Activated B cell treated with CpG ODN at 0.5 μM for 24 hours (primary cell): ENCODE results near the gene MACROD1. TPM values are rescaled to one million over a fixed set of nuclear protein-coding genes. Genes with fewer than 3 reads are reported as not detected.
"Not testable (repeated sequence)": the region's sequence is repeated elsewhere in the genome, so short reads cannot be mapped to it uniquely, and the experiment has no call there.

Experiments used
- ATAC-seq: fragments of 200-7000 bp; cut with Tn5 transposase; one replicate; pipeline ENCODE4 v1.10.0; 2021; ENCODE audit warnings: low read depth, mild to moderate bottlenecking, moderate library complexity
- CTCF ChIA-PET: fragments of 350-600 bp; sonication (Branson Sonifier 250); formaldehyde crosslinking; loops from one replicate; lab custom pipeline; 2021; ENCODE audit warnings: antibody characterized with exemption; lab: Charles Lee
- POLR2A ChIA-PET: fragments of 350-600 bp; sonication (Branson Sonifier 250); formaldehyde crosslinking; loops from one replicate; lab custom pipeline; 2021; ENCODE audit warnings: antibody characterized with exemption; lab: Charles Lee
- DNase-seq: peaks from one replicate; pipeline ENCODE4 v3.0.0; 2022
- H3K27ac Mint-ChIP-seq: one replicate; pipeline ENCODE4 v1.8.0; 2020; ENCODE audit warnings: mixed read lengths
- H3K27me3 Mint-ChIP-seq: one replicate; pipeline ENCODE4 v1.8.0; 2021; ENCODE audit warnings: mixed read lengths
- H3K36me3 Mint-ChIP-seq: one replicate; pipeline ENCODE4 v1.8.0; 2021; ENCODE audit warnings: low read depth, mixed read lengths
- H3K4me1 Mint-ChIP-seq: one replicate; pipeline ENCODE4 v1.8.0; 2021; ENCODE audit warnings: mixed read lengths
- H3K4me3 Mint-ChIP-seq: one replicate; pipeline ENCODE4 v1.8.0; 2020; ENCODE audit warnings: mild to moderate bottlenecking, mixed read lengths
- H3K9me3 Mint-ChIP-seq: one replicate; pipeline ENCODE4 v1.8.0; 2020; ENCODE audit warnings: mixed read lengths
- intact Hi-C: fragments of 100-400 bp; cut with micrococcal nuclease; formaldehyde crosslinking; loops from one replicate; pipeline ENCODE4 v1.15.1; 2024
- total RNA-seq: library from RNA; stranded (reverse); gene quantifications from 2 replicates; pipeline ENCODE4 v1.2.3, GENCODE V29; 2022
- TF ChIP-seq, protein P1 (sequence below): fragments of 200-600 bp; IDR thresholded peaks from one replicate; pipeline ENCODE4 v1.8.0; 2022; ENCODE audit warnings: antibody characterized with exemption, mild to moderate bottlenecking

Gene MACROD1
- total RNA-seq, 1 donor from 2014 or later = 4.5 TPM

DNA sequence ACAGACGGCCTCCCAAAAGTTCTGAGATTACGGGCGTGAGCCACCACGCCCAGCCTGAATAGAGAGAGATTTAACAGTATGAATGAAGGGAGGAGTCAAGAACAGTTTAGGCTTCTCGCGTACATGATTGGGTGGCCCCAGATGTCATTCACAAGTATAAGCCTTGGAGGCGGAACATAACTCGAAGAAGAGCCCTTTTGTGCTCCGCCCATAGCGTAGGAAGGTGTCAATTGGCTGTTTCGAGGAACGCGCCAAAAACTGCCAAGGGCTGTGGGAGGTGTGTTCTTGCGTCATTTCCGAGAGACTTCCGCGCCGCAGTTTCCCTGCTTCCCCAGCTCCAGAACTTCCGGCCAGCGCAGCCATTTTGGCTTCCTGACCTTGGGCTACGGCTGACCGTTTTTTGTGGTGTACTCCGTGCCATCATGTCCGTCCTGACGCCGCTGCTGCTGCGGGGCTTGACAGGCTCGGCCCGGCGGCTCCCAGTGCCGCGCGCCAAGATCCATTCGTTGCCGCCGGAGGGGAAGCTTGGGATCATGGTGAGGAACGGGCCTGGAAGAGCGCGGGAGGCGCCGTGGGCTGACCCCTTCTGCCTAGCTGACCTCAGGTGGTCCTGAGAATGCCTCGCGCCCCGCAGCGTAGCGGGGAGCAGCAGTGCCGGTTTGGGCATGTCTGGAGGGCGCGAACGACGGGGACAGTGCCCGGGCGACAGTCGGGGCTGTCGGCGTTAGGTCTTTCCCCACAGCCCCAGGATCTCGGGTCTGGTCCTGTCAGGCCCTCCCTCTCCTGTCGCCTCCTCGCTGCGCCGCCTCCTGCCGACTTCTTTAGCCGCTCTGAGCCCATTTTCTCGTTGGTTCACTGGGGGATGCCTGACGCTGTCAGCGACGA is 191.4 kb downstream of the MACROD1 start, which contains the start of gene COX8A:
Gene COX8A (plus strand): TSS at position 362 of the 885 bp plus-strand sequence. CDS start 61 bp downstream, at position 423.
- CTCF ChIA-PET = interaction anchor here (1.2 kb wide), 1 partner anchor 138 kb away, joined by 3 read pairs; no protein-coding TSS in a partner anchor

DNA sequence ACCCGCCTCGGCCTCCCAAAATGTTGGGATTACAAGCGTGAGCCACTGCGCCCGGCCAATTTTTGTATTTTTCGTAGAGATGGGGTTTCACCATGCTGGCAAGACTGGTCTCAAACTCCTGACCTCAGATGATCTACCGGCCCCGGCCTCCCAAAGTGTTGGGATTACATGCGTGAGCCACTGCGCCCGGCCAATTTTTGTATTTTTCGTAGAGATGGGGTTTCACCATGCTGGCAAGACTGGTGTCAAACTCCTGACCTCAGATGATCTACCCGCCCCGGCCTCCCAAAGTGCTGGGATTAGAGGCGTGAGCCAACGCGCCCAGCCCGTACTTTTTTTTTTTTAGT is 192.0 kb downstream of the MACROD1 start:
- not testable (repeated sequence) for ATAC-seq, H3K27me3 Mint-ChIP-seq, H3K9me3 Mint-ChIP-seq, DNase-seq
- CTCF ChIA-PET = interaction anchor here (1.2 kb wide), 1 partner anchor 137 kb away, joined by 3 read pairs; no protein-coding TSS in a partner anchor
- H3K36me3 Mint-ChIP-seq = peaks cover 15% of the 10 kb centered on the region
- H3K4me1 Mint-ChIP-seq = peaks cover 27% of the 10 kb centered on the region
- POLR2A ChIA-PET = interaction anchor here (0.6 to 2.3 kb wide), 6 partner anchors 13 to 1792 kb away, joined by 3 to 17 read pairs (median 4); partner anchors contain the start of genes C11orf98, CSKMT, EEF1G and MARK2
- intact Hi-C loops = loop anchor here (1.0 to 2.0 kb wide), 4 partner anchors 12 to 137 kb away; partner anchors contain the start of gene OTUB1
- peak overlapping the region; percentile 98 for H3K27ac Mint-ChIP-seq
- H3K4me3 Mint-ChIP-seq = peak overlapping the region; percentile 100

More for the DNA sequence above, 191.4 kb downstream of the MACROD1 start, which contains the start of gene COX8A:
- Mint-ChIP-seq H3K9me3 (no peaks in the 10 kb centered on the region), H3K4me3 (peak within 1 kb of the TSS; percentile 100), H3K27me3 (no peaks in the 10 kb centered on the region), H3K27ac (peak within 1 kb of the TSS; percentile 98), H3K4me1 (peaks cover 27% of the 10 kb centered on the region), H3K36me3 (peaks cover 15% of the 10 kb centered on the region)
- intact Hi-C loops = loop anchor here (1.0 to 2.0 kb wide), 4 partner anchors 12 to 137 kb away; partner anchors contain the start of gene OTUB1
- POLR2A ChIA-PET = interaction anchor here (0.6 to 2.3 kb wide), 7 partner anchors 12 to 1793 kb away, joined by 3 to 17 read pairs (median 4); partner anchors contain the start of genes C11orf98, CSKMT, EEF1G and MARK2
- DNase-seq = peak; percentile 78
- peak; percentile 99 for ATAC-seq
- TF ChIP-seq, protein P1, sequence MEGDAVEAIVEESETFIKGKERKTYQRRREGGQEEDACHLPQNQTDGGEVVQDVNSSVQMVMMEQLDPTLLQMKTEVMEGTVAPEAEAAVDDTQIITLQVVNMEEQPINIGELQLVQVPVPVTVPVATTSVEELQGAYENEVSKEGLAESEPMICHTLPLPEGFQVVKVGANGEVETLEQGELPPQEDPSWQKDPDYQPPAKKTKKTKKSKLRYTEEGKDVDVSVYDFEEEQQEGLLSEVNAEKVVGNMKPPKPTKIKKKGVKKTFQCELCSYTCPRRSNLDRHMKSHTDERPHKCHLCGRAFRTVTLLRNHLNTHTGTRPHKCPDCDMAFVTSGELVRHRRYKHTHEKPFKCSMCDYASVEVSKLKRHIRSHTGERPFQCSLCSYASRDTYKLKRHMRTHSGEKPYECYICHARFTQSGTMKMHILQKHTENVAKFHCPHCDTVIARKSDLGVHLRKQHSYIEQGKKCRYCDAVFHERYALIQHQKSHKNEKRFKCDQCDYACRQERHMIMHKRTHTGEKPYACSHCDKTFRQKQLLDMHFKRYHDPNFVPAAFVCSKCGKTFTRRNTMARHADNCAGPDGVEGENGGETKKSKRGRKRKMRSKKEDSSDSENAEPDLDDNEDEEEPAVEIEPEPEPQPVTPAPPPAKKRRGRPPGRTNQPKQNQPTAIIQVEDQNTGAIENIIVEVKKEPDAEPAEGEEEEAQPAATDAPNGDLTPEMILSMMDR = no peak

DNA sequence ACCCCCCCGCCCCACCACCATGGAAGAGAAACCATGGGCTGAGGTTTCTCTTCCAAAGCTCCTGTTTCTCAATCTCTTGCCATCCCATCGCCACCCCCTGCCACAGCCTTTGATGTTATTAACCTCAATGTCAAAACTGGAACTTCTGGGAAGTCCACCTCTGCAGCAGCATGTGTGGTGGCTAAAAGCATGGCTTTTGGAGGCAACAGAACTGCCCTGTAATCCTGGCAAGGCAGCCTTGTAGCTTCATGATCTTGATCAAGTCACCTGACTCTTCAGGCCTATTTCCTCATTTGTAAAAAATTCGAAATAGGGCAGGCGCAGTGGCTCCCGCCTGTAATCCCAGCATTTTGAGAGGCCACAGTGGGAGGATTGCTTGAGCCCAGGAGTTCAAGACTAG is 195.0 kb downstream of the MACROD1 start:
- no peak for ATAC-seq
- peaks cover 8% of the 10 kb centered on the region for H3K36me3 Mint-ChIP-seq
- H3K27ac Mint-ChIP-seq = no peak overlapping the region
- H3K27me3 Mint-ChIP-seq = peaks cover 5% of the 10 kb centered on the region
- no peak overlapping the region for H3K4me3 Mint-ChIP-seq
- H3K4me1 Mint-ChIP-seq = peaks cover 19% of the 10 kb centered on the region
- intact Hi-C loops = no loop called here
- no peaks in the 10 kb centered on the region for H3K9me3 Mint-ChIP-seq
- POLR2A ChIA-PET = no interaction called here
- CTCF ChIA-PET = no interaction called here
- DNase-seq = no peak
- TF ChIP-seq, protein P1 = no peak

DNA sequence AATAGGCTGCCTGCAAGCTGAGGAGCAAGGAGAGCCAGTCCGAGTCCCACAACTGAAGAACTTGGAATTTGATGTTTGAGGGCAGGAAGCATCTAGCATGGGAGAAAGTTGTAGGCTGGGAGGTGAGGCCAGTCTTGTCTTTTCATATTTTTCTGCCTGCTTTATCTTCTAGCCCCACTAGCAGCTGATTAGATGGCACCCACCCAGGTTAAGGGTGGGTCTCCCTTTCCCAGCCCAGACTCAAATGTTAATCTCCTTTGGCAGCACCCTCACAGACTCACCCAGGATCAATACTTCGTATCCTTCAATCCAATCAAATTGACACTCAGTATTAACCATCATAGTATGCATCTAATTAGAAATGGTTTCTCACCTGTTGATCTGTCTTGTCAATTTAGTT is 196.5 kb downstream of the MACROD1 start:
- peaks cover 5% of the 10 kb centered on the region for H3K27me3 Mint-ChIP-seq

DNA sequence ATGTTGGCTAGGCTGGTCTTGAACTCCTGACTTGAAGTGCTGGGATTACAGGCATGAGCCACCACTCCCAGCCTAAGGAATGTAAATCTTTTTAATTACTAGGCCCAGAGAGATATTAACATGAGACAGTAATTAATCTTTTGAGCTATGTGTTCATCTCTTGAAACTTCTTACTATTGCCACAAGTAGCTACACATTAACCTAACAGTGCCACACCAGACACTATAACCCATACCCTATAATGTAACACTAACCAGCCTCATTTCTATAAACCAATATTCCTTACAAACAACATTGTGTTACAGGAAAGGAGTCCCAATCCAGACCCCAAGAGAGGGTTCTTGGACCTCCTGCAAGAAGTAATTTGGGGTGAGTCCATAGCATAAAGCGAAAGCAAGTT is 199.5 kb downstream of the MACROD1 start:
- no peaks in the 10 kb centered on the region for H3K4me1 Mint-ChIP-seq
- H3K27me3 Mint-ChIP-seq = peaks cover 5% of the 10 kb centered on the region
- TF ChIP-seq, protein P1 = no peak
- ChIA-PET POLR2A (no interaction called here), CTCF (no interaction called here)
- no peak overlapping the region for H3K4me3 Mint-ChIP-seq
- H3K27ac Mint-ChIP-seq = no peak overlapping the region
- H3K36me3 Mint-ChIP-seq = no peaks in the 10 kb centered on the region
- H3K9me3 Mint-ChIP-seq = no peaks in the 10 kb centered on the region
- DNase-seq (no peak), ATAC-seq (no peak)
- intact Hi-C loops = no loop called here

More for the DNA sequence above, 196.5 kb downstream of the MACROD1 start:
- ChIA-PET POLR2A (no interaction called here), CTCF (no interaction called here)
- Mint-ChIP-seq H3K4me3 (no peak overlapping the region), H3K4me1 (peaks cover 9% of the 10 kb centered on the region), H3K27ac (no peak overlapping the region), H3K36me3 (peaks cover 2% of the 10 kb centered on the region), H3K9me3 (no peaks in the 10 kb centered on the region)
- intact Hi-C loops = no loop called here
- TF ChIP-seq, protein P1 = no peak
- DNase-seq (no peak), ATAC-seq (no peak)

DNA sequence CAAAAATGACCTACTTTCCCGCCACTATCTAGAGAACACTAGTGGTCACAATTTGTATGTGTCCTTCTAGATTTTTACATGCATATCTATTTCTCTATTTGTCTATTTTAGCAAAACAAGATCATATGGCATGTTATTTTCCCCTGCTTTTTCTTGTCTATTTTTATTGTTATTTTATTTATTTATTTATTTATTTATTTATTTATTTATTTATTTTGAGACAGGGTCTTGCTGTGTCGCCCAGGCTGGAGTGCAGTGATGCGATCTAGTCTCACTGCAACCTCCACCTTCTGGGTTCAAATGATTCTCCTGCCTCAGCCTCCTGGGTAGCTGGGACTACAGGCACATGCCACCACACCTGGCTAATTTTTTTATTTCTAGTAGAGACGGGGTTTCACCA is 202.0 kb downstream of the MACROD1 start:
- ATAC-seq, H3K4me3 Mint-ChIP-seq, intact Hi-C loops, POLR2A ChIA-PET, H3K36me3 Mint-ChIP-seq, H3K27ac Mint-ChIP-seq, H3K9me3 Mint-ChIP-seq, H3K27me3 Mint-ChIP-seq, DNase-seq, H3K4me1 Mint-ChIP-seq: not testable (repeated sequence)
- CTCF ChIA-PET = interaction anchor here (0.9 kb wide), 1 partner anchor 18 kb away, joined by 3 read pairs; no protein-coding TSS in a partner anchor
